A673 (cell line): ENCODE data around the gene RBBP6.

Experiments
- CTCF ChIP-seq: fragments of 300-800, 200-600 bp; sonication (generic); conservative IDR thresholded peaks from 2 replicates; pipeline ENCODE4 v1.5.1; 2017; ENCODE audit warnings: low read depth, mild to moderate bottlenecking, antibody characterized with exemption, low read length, moderate library complexity, mixed read lengths
- EZH2 ChIP-seq: fragments of 200-600 bp; sonication (generic); IDR thresholded peaks from 2 replicates; pipeline ENCODE4 v1.6.1; 2017; ENCODE audit warnings: borderline replicate concordance, low read depth, mild to moderate bottlenecking, mixed read lengths, antibody characterized with exemption, low read length; ENCODE audit not compliant: poor library complexity, severe bottlenecking

- TF ChIP-seq CTCF (no peak), EZH2 (no peak)
These were observed 31.3 kb upstream of the RBBP6 start for GRCh38 chr16:24507959-24508480.
